ENCODE data around the gene CCDC47.
A peak's percentile ranks its signal among the peaks of the same experiment; 100 is the strongest.
"Not testable (repeated sequence)": the region's sequence is repeated elsewhere in the genome, so short reads cannot be mapped to it uniquely, and the experiment has no call there.

CCDC47 gene

GRCh38 chr17:63773272-63774140 is at the start of gene CCDC47:
TSS of gene CCDC47 (minus strand) at chr17:63773597. CDS start at chr17:63766175, 7,422 bp downstream.
- peak; percentile 99 for DNase-seq

- no peak for DNase-seq
These were observed 49.1 kb upstream of the CCDC47 start for GRCh38 chr17:63822537-63822936.

GRCh38 chr17:63821804-63822203 is 48.4 kb upstream of the CCDC47 start:
- no peak for DNase-seq

- DNase-seq: no peak
These were observed 47.7 kb upstream of the CCDC47 start for GRCh38 chr17:63820963-63821561.

- DNase-seq: peak; percentile 28
These were observed 46.5 kb upstream of the CCDC47 start for GRCh38 chr17:63819585-63820537.

GRCh38 chr17:63819131-63819530 is 45.7 kb upstream of the CCDC47 start:
- DNase-seq: no peak

- DNase-seq: no peak
These were observed 44.5 kb upstream of the CCDC47 start for GRCh38 chr17:63817736-63818385.

DNA sequence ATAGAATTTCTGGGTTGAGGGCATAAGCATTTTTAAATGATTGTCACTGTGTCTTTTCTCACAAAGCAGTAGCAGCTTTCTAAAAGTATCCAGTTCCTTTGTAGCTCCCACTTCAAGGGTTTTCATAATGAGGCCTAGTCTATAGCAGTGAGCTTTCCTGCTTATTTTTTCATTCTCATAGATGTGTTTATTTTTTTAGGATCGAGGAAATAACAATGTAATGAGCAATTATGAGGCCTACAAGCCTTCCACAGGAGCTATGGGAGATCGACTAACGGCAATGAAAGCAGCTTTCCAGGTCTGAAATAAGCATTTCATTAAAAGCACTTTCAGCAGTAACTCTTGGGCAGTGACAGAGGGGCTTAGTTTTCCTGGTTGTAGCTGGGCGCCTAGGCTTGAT is 43.3 kb upstream of the CCDC47 start:
- DNase-seq: no peak

- no peak for DNase-seq
These were observed 42.7 kb upstream of the CCDC47 start for GRCh38 chr17:63816123-63816522.

DNA sequence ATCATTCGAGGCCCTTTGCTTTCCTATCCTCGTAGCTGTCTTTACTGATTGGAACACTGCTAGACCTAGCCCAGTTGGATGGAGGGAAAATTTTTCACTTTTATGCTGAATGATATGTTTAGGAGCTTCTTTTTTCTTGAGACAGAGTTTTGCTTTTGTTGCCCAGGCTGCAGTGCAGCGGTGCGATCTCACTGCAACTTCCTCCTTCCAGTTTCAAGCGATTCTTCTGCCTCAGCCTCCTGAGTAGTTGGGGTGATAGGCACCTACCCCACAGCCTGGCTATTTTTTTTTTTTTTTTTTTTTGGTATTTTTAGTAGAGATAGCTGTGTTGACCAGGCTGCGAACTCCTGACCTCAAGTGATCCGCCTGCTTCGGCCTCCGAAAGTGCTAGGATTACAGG is 36.6 kb upstream of the CCDC47 start:
- no peak for DNase-seq

- no peak for DNase-seq
These were observed 32.2 kb upstream of the CCDC47 start for GRCh38 chr17:63805591-63805990.

GRCh38 chr17:63804328-63804727 is 30.9 kb upstream of the CCDC47 start:
- DNase-seq: no peak

DNA sequence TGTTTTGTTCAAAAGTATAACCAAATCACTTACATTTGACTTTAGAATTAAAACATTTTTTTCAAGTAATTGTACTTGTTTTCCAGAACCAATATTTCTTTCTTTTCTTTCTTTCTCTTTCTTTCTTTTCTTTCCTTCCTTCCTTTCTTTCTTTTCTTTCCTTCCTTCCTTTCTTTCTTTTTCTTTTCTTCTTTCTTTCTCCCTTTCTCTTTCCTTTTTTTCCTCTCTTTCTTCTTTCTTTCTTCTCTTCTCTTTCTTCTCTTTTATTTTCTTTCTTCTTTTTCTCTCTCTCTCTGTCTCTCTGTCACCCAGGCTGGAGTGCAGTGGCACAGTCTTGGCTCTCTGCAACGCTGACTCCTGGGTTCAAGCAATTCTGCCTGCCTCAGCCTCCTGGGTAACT is 27.4 kb upstream of the CCDC47 start:
- no peak for DNase-seq

DNA sequence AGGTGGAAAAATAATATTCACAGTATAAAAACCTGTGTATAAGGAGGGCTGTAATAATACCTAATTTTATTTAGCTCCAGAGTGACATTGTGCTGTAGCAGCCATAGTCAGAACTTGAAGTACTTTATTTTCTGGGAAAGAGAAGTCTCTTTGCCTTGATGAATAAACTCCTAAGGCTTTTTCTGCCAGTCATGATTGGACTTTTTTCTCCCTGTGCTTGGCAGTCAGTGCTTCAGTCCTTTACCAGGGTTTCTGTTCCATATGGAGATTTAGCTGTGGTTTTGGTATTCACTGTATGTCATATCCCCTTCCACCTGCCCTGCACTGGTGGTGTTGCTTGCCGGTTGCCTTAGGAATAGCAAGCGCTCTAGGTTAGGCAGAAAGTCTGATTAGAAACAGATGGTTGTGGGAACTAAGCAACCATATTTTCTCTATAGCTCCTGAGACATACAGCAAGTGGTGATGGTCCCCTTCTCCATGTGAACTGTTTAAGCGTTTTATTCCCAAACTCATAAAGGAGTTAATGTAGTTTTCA is 25.2 kb upstream of the CCDC47 start:
- DNase-seq: no peak

GRCh38 chr17:63796375-63796774 is 23.0 kb upstream of the CCDC47 start:
- not testable (repeated sequence) for DNase-seq

DNA sequence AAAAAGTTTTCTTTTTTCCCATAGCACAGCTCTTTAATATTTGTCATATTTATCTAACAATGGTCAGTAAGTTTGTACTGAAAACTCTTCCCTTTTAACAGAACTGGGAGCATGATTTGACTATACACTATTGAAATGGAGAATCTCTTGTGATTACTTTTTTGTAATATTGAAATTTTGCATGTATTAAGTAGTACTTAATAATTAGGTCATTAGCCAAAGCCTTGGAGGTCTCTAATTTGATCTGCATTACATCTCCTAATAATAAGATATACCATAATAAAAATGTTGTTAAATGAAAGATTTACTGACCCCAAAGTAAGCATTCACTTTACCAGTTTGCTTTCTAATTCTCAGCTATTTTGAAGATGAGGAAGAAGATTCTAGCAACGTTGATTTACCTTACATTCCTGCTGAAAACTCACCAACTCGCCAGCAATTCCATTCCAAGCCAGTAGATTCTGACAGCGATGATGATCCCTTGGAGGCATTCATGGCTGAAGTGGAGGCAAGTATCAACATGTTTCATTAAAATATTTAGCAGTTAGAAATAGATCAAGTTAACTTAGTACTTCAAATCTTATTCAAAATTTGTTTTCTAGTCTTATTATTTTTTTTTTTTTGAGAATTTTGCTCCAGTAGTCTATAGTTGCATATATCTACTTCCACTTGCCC is 18.8 kb upstream of the CCDC47 start:
- no peak for DNase-seq

- no peak for DNase-seq
These were observed 16.7 kb upstream of the CCDC47 start for GRCh38 chr17:63790057-63790456.

- no peak for DNase-seq
These were observed 13.7 kb upstream of the CCDC47 start for GRCh38 chr17:63786971-63787711.

GRCh38 chr17:63786117-63786516 is 12.7 kb upstream of the CCDC47 start:
- no peak for DNase-seq

DNA sequence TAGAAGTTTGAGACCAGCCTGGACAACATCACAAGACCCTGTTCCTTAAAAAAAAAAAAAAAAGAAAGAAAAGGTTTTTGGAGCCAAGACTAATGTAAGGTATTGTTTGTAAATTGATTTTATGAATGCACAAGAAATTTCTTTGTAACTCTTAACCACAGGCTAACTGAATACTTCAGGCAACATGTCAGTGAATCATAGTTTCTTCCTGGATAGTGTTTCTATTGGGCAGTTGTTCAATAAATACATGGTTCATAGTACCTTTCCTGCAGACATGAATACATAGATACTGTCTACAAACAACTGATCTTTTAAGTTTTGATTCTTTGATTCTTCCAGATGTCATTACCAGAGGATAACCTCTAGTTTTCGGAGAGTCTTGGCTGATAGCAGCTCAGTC is 12.2 kb upstream of the CCDC47 start:
- DNase-seq: no peak

- DNase-seq: no peak
These were observed 10.1 kb upstream of the CCDC47 start for GRCh38 chr17:63783522-63783921.
